ENCODE results near the gene STEAP4. TPM values are rescaled to one million over a fixed set of nuclear protein-coding genes. Genes with fewer than 3 reads are reported as not detected.
"Not testable (repeated sequence)": the region's sequence is repeated elsewhere in the genome, so short reads cannot be mapped to it uniquely, and the experiment has no call there.

Gene STEAP4
- total RNA-seq, 2 donors from 2014 or later, result not detected

GRCh38 chr7:88291398-88292173, 15.1 kb downstream of the STEAP4 start:
- no peak overlapping the region for H3K27ac Mint-ChIP-seq
- H3K36me3 Mint-ChIP-seq, result no peaks in the 10 kb centered on the region
- H3K9me3 Mint-ChIP-seq, result no peaks in the 10 kb centered on the region
- ATAC-seq (no peak), DNase-seq (ENCODE audit: low spot score in 2 of 2) (no peak)

- no peak for ATAC-seq
- no peaks in the 10 kb centered on the region for H3K36me3 Mint-ChIP-seq
- no peak for DNase-seq (ENCODE audit: low spot score in 2 of 2)
- no peaks in the 10 kb centered on the region for H3K9me3 Mint-ChIP-seq
- no peak overlapping the region for H3K27ac Mint-ChIP-seq
These were observed 16.2 kb downstream of the STEAP4 start for GRCh38 chr7:88290491-88290890.

GRCh38 chr7:88289564-88290025, 17.1 kb downstream of the STEAP4 start:
- no peak overlapping the region for H3K27ac Mint-ChIP-seq
- H3K36me3 Mint-ChIP-seq, result no peaks in the 10 kb centered on the region
- no peak for DNase-seq (ENCODE audit: low spot score in 2 of 2)
- ATAC-seq, result no peak
- no peaks in the 10 kb centered on the region for H3K9me3 Mint-ChIP-seq

GRCh38 chr7:88281749-88282148, 24.9 kb downstream of the STEAP4 start:
- no peaks in the 10 kb centered on the region for H3K9me3 Mint-ChIP-seq
- no peaks in the 10 kb centered on the region for H3K36me3 Mint-ChIP-seq
- ATAC-seq, result no peak
- no peak for DNase-seq (ENCODE audit: low spot score in 2 of 2)
- no peak overlapping the region for H3K27ac Mint-ChIP-seq

GRCh38 chr7:88280801-88281200, 25.9 kb downstream of the STEAP4 start:
- ATAC-seq (no peak), DNase-seq (ENCODE audit: low spot score in 2 of 2) (no peak)
- Mint-ChIP-seq H3K36me3 (no peaks in the 10 kb centered on the region), H3K9me3 (no peaks in the 10 kb centered on the region), H3K27ac (no peak overlapping the region)

GRCh38 chr7:88279323-88279722, 27.4 kb downstream of the STEAP4 start:
- no peaks in the 10 kb centered on the region for H3K36me3 Mint-ChIP-seq
- no peaks in the 10 kb centered on the region for H3K9me3 Mint-ChIP-seq
- ATAC-seq, result no peak
- no peak for DNase-seq (ENCODE audit: low spot score in 2 of 2)
- no peak overlapping the region for H3K27ac Mint-ChIP-seq

GRCh38 chr7:88278881-88279280, 27.8 kb downstream of the STEAP4 start:
- no peak for ATAC-seq
- Mint-ChIP-seq H3K9me3 (no peaks in the 10 kb centered on the region), H3K27ac (no peak overlapping the region), H3K36me3 (no peaks in the 10 kb centered on the region)
- no peak for DNase-seq (ENCODE audit: low spot score in 2 of 2)

- H3K9me3 Mint-ChIP-seq, result no peaks in the 10 kb centered on the region
These were observed 30.0 kb downstream of the STEAP4 start for GRCh38 chr7:88276605-88277153.

GRCh38 chr7:88274856-88275255, 31.8 kb downstream of the STEAP4 start:
- not testable (repeated sequence) for DNase-seq (ENCODE audit: low spot score in 2 of 2); ATAC-seq; H3K27ac Mint-ChIP-seq; H3K9me3 Mint-ChIP-seq; H3K36me3 Mint-ChIP-seq

More at GRCh38 chr7:88276605-88277153, 30.0 kb downstream of the STEAP4 start:
- DNase-seq (ENCODE audit: low spot score in 2 of 2), result no peak
- no peak for ATAC-seq
- Mint-ChIP-seq H3K27ac (no peak overlapping the region), H3K36me3 (no peaks in the 10 kb centered on the region)

GRCh38 chr7:88269586-88269985, 37.1 kb downstream of the STEAP4 start:
- Mint-ChIP-seq H3K27ac (no peak overlapping the region), H3K9me3 (peaks cover 0 to 4% of the 10 kb centered on the region in 2 donors), H3K36me3 (no peaks in the 10 kb centered on the region)
- ATAC-seq (no peak), DNase-seq (ENCODE audit: low spot score in 2 of 2) (no peak)

- Mint-ChIP-seq H3K27ac (no peak overlapping the region), H3K9me3 (peaks cover 0 to 4% of the 10 kb centered on the region in 2 donors), H3K36me3 (no peaks in the 10 kb centered on the region)
- ATAC-seq (no peak), DNase-seq (ENCODE audit: low spot score in 2 of 2) (no peak)
These were observed 37.8 kb downstream of the STEAP4 start for GRCh38 chr7:88268858-88269257.

- Mint-ChIP-seq H3K36me3 (no peaks in the 10 kb centered on the region), H3K9me3 (peaks cover 0 to 4% of the 10 kb centered on the region in 2 donors), H3K27ac (no peak overlapping the region)
- no peak for DNase-seq (ENCODE audit: low spot score in 2 of 2)
- no peak for ATAC-seq
These were observed 38.6 kb downstream of the STEAP4 start for GRCh38 chr7:88268051-88268450.

GRCh38 chr7:88267421-88267820, 39.3 kb downstream of the STEAP4 start:
- DNase-seq (ENCODE audit: low spot score in 2 of 2) (no peak), ATAC-seq (no peak)
- Mint-ChIP-seq H3K27ac (no peak overlapping the region), H3K9me3 (peaks cover 0 to 4% of the 10 kb centered on the region in 2 donors), H3K36me3 (no peaks in the 10 kb centered on the region)

- not testable (repeated sequence) for H3K27ac Mint-ChIP-seq; DNase-seq (ENCODE audit: low spot score in 2 of 2); H3K36me3 Mint-ChIP-seq; H3K9me3 Mint-ChIP-seq; ATAC-seq
These were observed 41.7 kb downstream of the STEAP4 start for GRCh38 chr7:88264987-88265386.

- no peaks in the 10 kb centered on the region for H3K36me3 Mint-ChIP-seq
- no peak for ATAC-seq
- DNase-seq (ENCODE audit: low spot score in 2 of 2), result no peak
- peaks cover 0 to 2% of the 10 kb centered on the region in 2 donors for H3K9me3 Mint-ChIP-seq
- no peak overlapping the region for H3K27ac Mint-ChIP-seq
These were observed 44.1 kb downstream of the STEAP4 start for GRCh38 chr7:88262562-88262961.

GRCh38 chr7:88260719-88261118, 46.0 kb downstream of the STEAP4 start:
- H3K27ac Mint-ChIP-seq, result no peak overlapping the region
- no peak for ATAC-seq
- no peak for DNase-seq (ENCODE audit: low spot score in 2 of 2)
- no peaks in the 10 kb centered on the region for H3K9me3 Mint-ChIP-seq
- H3K36me3 Mint-ChIP-seq, result no peaks in the 10 kb centered on the region

- DNase-seq (ENCODE audit: low spot score in 2 of 2), result no peak
- ATAC-seq, result no peak
- Mint-ChIP-seq H3K36me3 (no peaks in the 10 kb centered on the region), H3K9me3 (peaks cover 0 to 5% of the 10 kb centered on the region in 2 donors), H3K27ac (no peak overlapping the region)
These were observed 46.9 kb downstream of the STEAP4 start for GRCh38 chr7:88259656-88260380.
